ENCODE data around the gene FFAR3.
A peak's percentile ranks its signal among the peaks of the same experiment; 100 is the strongest.
"Not testable (repeated sequence)": the region's sequence is repeated elsewhere in the genome, so short reads cannot be mapped to it uniquely, and the experiment has no call there.

Gene FFAR3

GRCh38 chr19:35349614-35350521, 8.4 kb upstream of the FFAR3 start:
- FAIRE-seq (no peak), DNase-seq (ENCODE audit: insufficient read length, low spot score) (no peak)

- DNase-seq (ENCODE audit: insufficient read length, low spot score) (no peak), FAIRE-seq (no peak)
These were observed 7.7 kb upstream of the FFAR3 start for GRCh38 chr19:35350591-35350990.

GRCh38 chr19:35351411-35352176, 6.7 kb upstream of the FFAR3 start:
- DNase-seq (ENCODE audit: insufficient read length, low spot score): no peak
- no peak for FAIRE-seq

- FAIRE-seq (no peak), DNase-seq (ENCODE audit: insufficient read length, low spot score) (no peak)
These were observed 6.1 kb upstream of the FFAR3 start for GRCh38 chr19:35352177-35352447.

- peak; percentile 70 for DNase-seq (ENCODE audit: insufficient read length, low spot score)
- FAIRE-seq: peak; percentile 95
These were observed 5.6 kb upstream of the FFAR3 start for GRCh38 chr19:35352448-35353304.

- FAIRE-seq: no peak
- DNase-seq (ENCODE audit: insufficient read length, low spot score): no peak
These were observed 4.6 kb upstream of the FFAR3 start for GRCh38 chr19:35353635-35354034.

GRCh38 chr19:35354898-35355297, 3.4 kb upstream of the FFAR3 start:
- FAIRE-seq (no peak), DNase-seq (ENCODE audit: insufficient read length, low spot score) (no peak)

GRCh38 chr19:35355791-35356460, 2.3 kb upstream of the FFAR3 start:
- no peak for DNase-seq (ENCODE audit: insufficient read length, low spot score)
- FAIRE-seq: no peak

- FAIRE-seq; DNase-seq (ENCODE audit: insufficient read length, low spot score): not testable (repeated sequence)
These were observed 574 bp downstream of the FFAR3 start for GRCh38 chr19:35358834-35359233.

- FAIRE-seq; DNase-seq (ENCODE audit: insufficient read length, low spot score): not testable (repeated sequence)
These were observed 1.1 kb downstream of the FFAR3 start for GRCh38 chr19:35359395-35359794.

GRCh38 chr19:35360081-35360480, 1.8 kb downstream of the FFAR3 start:
- FAIRE-seq; DNase-seq (ENCODE audit: insufficient read length, low spot score): not testable (repeated sequence)

GRCh38 chr19:35360880-35361420, 2.7 kb downstream of the FFAR3 start:
- no peak for DNase-seq (ENCODE audit: insufficient read length, low spot score)
- FAIRE-seq: no peak

- FAIRE-seq: no peak
- no peak for DNase-seq (ENCODE audit: insufficient read length, low spot score)
These were observed 4.2 kb downstream of the FFAR3 start for GRCh38 chr19:35362261-35363000.

- DNase-seq (ENCODE audit: insufficient read length, low spot score) (no peak), FAIRE-seq (no peak)
These were observed 4.8 kb downstream of the FFAR3 start for GRCh38 chr19:35363001-35363590.

- FAIRE-seq: no peak
- DNase-seq (ENCODE audit: insufficient read length, low spot score): no peak
These were observed 5.6 kb downstream of the FFAR3 start for GRCh38 chr19:35363711-35364425.

- DNase-seq (ENCODE audit: insufficient read length, low spot score): no peak
- no peak for FAIRE-seq
These were observed 7.0 kb downstream of the FFAR3 start for GRCh38 chr19:35365303-35365702.

- DNase-seq (ENCODE audit: insufficient read length, low spot score) (no peak), FAIRE-seq (no peak)
These were observed 10.1 kb downstream of the FFAR3 start for GRCh38 chr19:35368378-35368777.

GRCh38 chr19:35369522-35369921, 11.3 kb downstream of the FFAR3 start:
- FAIRE-seq (no peak), DNase-seq (ENCODE audit: insufficient read length, low spot score) (no peak)

GRCh38 chr19:35370722-35371121, 12.5 kb downstream of the FFAR3 start, which contains the start of gene GPR42:
Gene GPR42 (plus strand): TSS chr19:35371068. CDS start chr19:35371360, 292 bp downstream.
- no peak for FAIRE-seq
- no peak for DNase-seq (ENCODE audit: insufficient read length, low spot score)
